ENCODE data around the gene PPIL1.

Gene PPIL1

GRCh38 chr6:36847152-36847551 lies 27.5 kb downstream of the PPIL1 start:
- POLR2A ChIA-PET = interaction anchor here (3.1 kb wide), 1 partner anchor 27 kb away, joined by 14 read pairs; the partner anchor contains the start of gene PPIL1
- CTCF ChIA-PET = interaction anchor here (0.7 to 11.0 kb wide), 8 partner anchors 10 to 171 kb away, joined by 3 to 298 read pairs (median 8); partner anchors contain the start of genes C6orf89 and PPIL1
- Histone ChIP-seq H3K36me3 (ENCODE audit: control insufficient read depth in 2 of 2, insufficient read depth in 1 of 2, low read length in 2 of 2) (peaks cover 0 to 5% of the 10 kb centered on the region in 2 experiments; a peak in 1 of 3 replicates), H3K4me3 (ENCODE audit: low read depth, low read length) (no peak overlapping the region), H3K9me3 (ENCODE audit: control insufficient read depth, insufficient read depth, low read depth, low read length) (no peaks in the 10 kb centered on the region), H3K27ac (ENCODE audit: extremely low read depth, low read depth, low read length) (no peak overlapping the region), H3K4me1 (ENCODE audit: control insufficient read depth, insufficient read depth, low read length) (no peaks in the 10 kb centered on the region; the same call in 1 of the 2 replicates)
- no peak for TF ChIP-seq ZNF843 (tag by site-specific recombination; IDR thresholded peaks at IDR 0.05)
- TF ChIP-seq ZNF24 (tag by site-specific recombination; IDR thresholded peaks at IDR 0.05) = no peak
- TF ChIP-seq PATZ1 (tag by site-specific recombination; IDR thresholded peaks at IDR 0.05) = no peak
- no peak for TF ChIP-seq ZNF596 (tag by site-specific recombination; IDR thresholded peaks at IDR 0.05)
- TF ChIP-seq ZNF837 (tag by site-specific recombination; IDR thresholded peaks at IDR 0.05) = no peak

GRCh38 chr6:36845233-36845632 lies 29.4 kb downstream of the PPIL1 start:
- POLR2A ChIA-PET = no interaction called here
- no peaks in the 10 kb centered on the region; the same call in 1 of the 2 replicates for H3K4me1 ChIP-seq (ENCODE audit: control insufficient read depth, insufficient read depth, low read length)
- TF ChIP-seq ZSCAN16 (tag by site-specific recombination; IDR thresholded peaks at IDR 0.05) (no peak), ZNF114 (tag by site-specific recombination; IDR thresholded peaks at IDR 0.05) (no peak), ZNF423 (tag by site-specific recombination; IDR thresholded peaks at IDR 0.05) (no peak), BCL11A (tag by site-specific recombination; IDR thresholded peaks at IDR 0.05; ENCODE audit: low read depth) (no peak), ZNF626 (tag by site-specific recombination; IDR thresholded peaks at IDR 0.05) (no peak), ZFP3 (tag by site-specific recombination; IDR thresholded peaks at IDR 0.05; ENCODE audit: low read depth) (no peak), ZNF248 (tag by site-specific recombination; IDR thresholded peaks at IDR 0.05) (no peak), ZBTB8A (tag by site-specific recombination; IDR thresholded peaks at IDR 0.05) (no peak), ZNF623 (tag by site-specific recombination; IDR thresholded peaks at IDR 0.05) (no peak), ZBTB11 (tag by site-specific recombination; conservative IDR thresholded peaks at IDR 0.05; ENCODE audit: low read depth) (no peak), ZNF501 (tag by site-specific recombination; IDR thresholded peaks at IDR 0.05) (no peak), ZNF514 (tag by site-specific recombination; IDR thresholded peaks at IDR 0.05) (no peak)
- H3K36me3 ChIP-seq (ENCODE audit: control insufficient read depth in 2 of 2, insufficient read depth in 1 of 2, low read length in 2 of 2) = peaks cover 0 to 1% of the 10 kb centered on the region in 2 experiments; a peak in 1 of 3 replicates
- H3K9me3 ChIP-seq (ENCODE audit: control insufficient read depth, insufficient read depth, low read depth, low read length) = no peaks in the 10 kb centered on the region
- no peak overlapping the region for H3K27ac ChIP-seq (ENCODE audit: extremely low read depth, low read depth, low read length)
- no peak overlapping the region for H3K4me3 ChIP-seq (ENCODE audit: low read depth, low read length)
- CTCF ChIA-PET = interaction anchor here (2.1 to 11.0 kb wide), 2 partner anchors 13 to 76 kb away, joined by 4 to 298 read pairs; no protein-coding TSS in a partner anchor

Data from HEK293 (cell line).